GM21515 (cell line): Measurements from ENCODE around the gene GZMM.

Source experiments
- ATAC-seq: cut with Tn5 transposase; IDR thresholded peaks from one replicate; pipeline ENCODE4 v1.9.1; 2021; ENCODE audit not compliant: unreplicated experiment

The GZMM gene

DNA sequence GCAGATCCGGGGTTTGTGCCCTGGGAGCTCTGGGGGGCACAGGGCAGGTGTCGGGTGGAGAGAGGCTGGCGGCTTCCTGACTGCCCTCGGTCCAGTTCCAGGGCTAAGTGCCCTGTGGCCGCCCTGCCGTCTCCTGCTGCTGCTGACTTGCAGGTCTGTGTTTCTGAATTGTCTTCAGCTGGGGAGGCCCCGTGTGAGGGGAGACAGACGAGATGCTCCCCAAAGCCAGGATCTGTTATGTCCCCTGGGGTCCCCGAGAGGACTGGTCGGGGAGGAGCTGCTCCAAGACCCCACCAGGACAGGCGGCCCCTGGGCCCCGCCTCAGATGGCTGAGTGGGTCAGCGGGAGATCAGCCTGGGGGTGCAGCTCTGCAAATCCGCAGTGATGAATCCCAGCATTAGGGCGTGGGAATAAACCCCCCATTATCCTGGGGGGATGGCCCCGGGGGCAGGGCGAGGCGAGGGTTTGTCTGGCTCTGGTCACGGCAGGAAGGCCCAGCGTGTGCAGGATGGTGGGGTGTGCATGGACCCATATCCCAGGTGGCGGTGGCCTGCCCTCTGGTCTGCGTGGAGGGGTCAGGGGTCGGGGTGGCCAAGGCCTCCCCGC is 50.5 kb downstream of the GZMM start:
- ATAC-seq, result no peak

GRCh38 chr19:595326-596262 is 51.7 kb downstream of the GZMM start:
- no peak for ATAC-seq

GRCh38 chr19:596263-596655 is 52.4 kb downstream of the GZMM start:
- no peak for ATAC-seq

- ATAC-seq, result no peak
Observed at GRCh38 chr19:597406-598315, 53.8 kb downstream of the GZMM start.
